GM18870 (cell line): Measurements from ENCODE around the gene ZBTB38.

Source experiments
- ATAC-seq: cut with Tn5 transposase; IDR thresholded peaks from one replicate; pipeline ENCODE4 v1.9.1; 2021; ENCODE audit warnings: moderate library complexity; ENCODE audit not compliant: unreplicated experiment

Gene ZBTB38

GRCh38 chr3:141385406-141386125 lies 17.3 kb downstream of the ZBTB38 start:
- ATAC-seq = no peak

GRCh38 chr3:141386126-141386488 lies 17.8 kb downstream of the ZBTB38 start:
- no peak for ATAC-seq

GRCh38 chr3:141386611-141387111 lies 18.4 kb downstream of the ZBTB38 start:
- ATAC-seq = no peak

GRCh38 chr3:141387516-141387915 lies 19.2 kb downstream of the ZBTB38 start:
- no peak for ATAC-seq

GRCh38 chr3:141388395-141388794 lies 20.1 kb downstream of the ZBTB38 start:
- no peak for ATAC-seq

- ATAC-seq = no peak
Measured at GRCh38 chr3:141388823-141389621, 20.7 kb downstream of the ZBTB38 start.

GRCh38 chr3:141389703-141390102 lies 21.4 kb downstream of the ZBTB38 start:
- no peak for ATAC-seq

GRCh38 chr3:141390747-141391146 lies 22.4 kb downstream of the ZBTB38 start:
- no peak for ATAC-seq

GRCh38 chr3:141391298-141391990 lies 23.1 kb downstream of the ZBTB38 start:
- ATAC-seq = no peak

- ATAC-seq = no peak
Measured at GRCh38 chr3:141391991-141392316, 23.6 kb downstream of the ZBTB38 start.

GRCh38 chr3:141392416-141392815 lies 24.1 kb downstream of the ZBTB38 start:
- ATAC-seq = no peak

GRCh38 chr3:141392897-141393734 lies 24.8 kb downstream of the ZBTB38 start:
- ATAC-seq = no peak

- no peak for ATAC-seq
Measured at GRCh38 chr3:141393735-141394076, 25.4 kb downstream of the ZBTB38 start.

- ATAC-seq = no peak
Measured at GRCh38 chr3:141394560-141394959, 26.3 kb downstream of the ZBTB38 start.

GRCh38 chr3:141395005-141395589 lies 26.8 kb downstream of the ZBTB38 start:
- ATAC-seq = no peak

GRCh38 chr3:141397996-141398395 lies 29.7 kb downstream of the ZBTB38 start:
- no peak for ATAC-seq

GRCh38 chr3:141399200-141399599 lies 30.9 kb downstream of the ZBTB38 start:
- no peak for ATAC-seq

GRCh38 chr3:141400073-141400971 lies 32.0 kb downstream of the ZBTB38 start:
- ATAC-seq = no peak

GRCh38 chr3:141401095-141401494 lies 32.8 kb downstream of the ZBTB38 start:
- no peak for ATAC-seq
